SU-DHL-6 (cell line): Measurements from ENCODE around the gene TMEM163.
A peak's percentile ranks its signal among the peaks of the same experiment; 100 is the strongest.

Experiments used
- H2AFZ ChIP-seq: fragments of 200-600 bp; sonication (generic); 2 replicates; pipeline ENCODE4 v1.6.1; 2014; ENCODE audit warnings: low read depth, mild to moderate bottlenecking, moderate library complexity, mixed read lengths, antibody characterized with exemption, low read length; ENCODE audit not compliant: severe bottlenecking
- H3F3A ChIP-seq: fragments of 200-600 bp; shearing (Covaris generic); 2 replicates; pipeline ENCODE4 v1.6.0; 2016; ENCODE audit warnings: antibody characterized with exemption, mild to moderate bottlenecking; ENCODE audit not compliant: insufficient read depth
- H3K27ac ChIP-seq: fragments of 200-600 bp; sonication (generic); 2 replicates; pipeline ENCODE4 v1.5.1; 2016; ENCODE audit warnings: low read depth, mild to moderate bottlenecking, low read length, moderate library complexity, mixed read lengths
- H3K27me3 ChIP-seq: fragments of 200-600 bp; sonication (generic), shearing (Covaris generic); 2 replicates; pipeline ENCODE4 v1.6.0; 2014; ENCODE audit warnings: mild to moderate bottlenecking, low read length
- H3K36me3 ChIP-seq: fragments of 200-600 bp; sonication (generic); 2 replicates; pipeline ENCODE4 v1.6.1; 2014; ENCODE audit warnings: mild to moderate bottlenecking, low read length, mixed read lengths
- H3K4me2 ChIP-seq: fragments of 300-600, 200-600 bp; shearing (Covaris generic), sonication (generic); 2 replicates; pipeline ENCODE4 v1.6.0; 2014; ENCODE audit warnings: low read length, low read depth, mild to moderate bottlenecking; ENCODE audit not compliant: poor library complexity, severe bottlenecking
- H3K4me3 ChIP-seq: fragments of 200-600 bp; sonication (generic); 2 replicates; pipeline ENCODE4 v1.5.1; 2014; ENCODE audit warnings: antibody characterized with exemption, low read length, mild to moderate bottlenecking, mixed read lengths; ENCODE audit not compliant: insufficient read depth, poor library complexity, severe bottlenecking
- H3K79me2 ChIP-seq: fragments of 200-600 bp; sonication (generic); 2 replicates; pipeline ENCODE4 v1.6.1; 2014; ENCODE audit warnings: mild to moderate bottlenecking, low read length, moderate library complexity; ENCODE audit not compliant: insufficient read depth
- H3K9ac ChIP-seq: fragments of 200-600 bp; sonication (generic); 2 replicates; pipeline ENCODE4 v1.7.0; 2014; ENCODE audit warnings: mild to moderate bottlenecking, low read length
- H3K9me2 ChIP-seq: fragments of 200-600 bp; sonication (generic); replicated peaks from 2 replicates; pipeline ENCODE4 v1.6.1; 2014; ENCODE audit warnings: low read length; ENCODE audit not compliant: insufficient read depth
- H3K9me3 ChIP-seq: fragments of 200-600 bp; sonication (generic); 2 replicates; pipeline ENCODE4 v1.6.1; 2014; ENCODE audit warnings: low read length, mixed read lengths; ENCODE audit not compliant: insufficient read depth
- H4K20me1 ChIP-seq: fragments of 200-600 bp; sonication (generic); 2 replicates; pipeline ENCODE4 v1.6.1; 2014; ENCODE audit warnings: low read depth, mild to moderate bottlenecking, antibody characterized with exemption, low read length, moderate library complexity, mixed read lengths
- CTCF ChIP-seq: fragments of 200-600 bp; sonication (generic); IDR thresholded peaks from one replicate; pipeline ENCODE4 v1.5.1; 2017; ENCODE audit warnings: antibody characterized with exemption, mild to moderate bottlenecking, low read length, moderate library complexity; ENCODE audit not compliant: insufficient read depth, poor library complexity, severe bottlenecking
- EZH2phosphoT487 ChIP-seq: fragments of 200-600 bp; sonication (generic), shearing (Covaris generic); conservative IDR thresholded peaks from 2 replicates; pipeline ENCODE4 v1.6.1; 2018; ENCODE audit warnings: mild to moderate bottlenecking, antibody characterized with exemption, low read length, moderate library complexity, mixed read lengths

TMEM163 gene

GRCh38 chr2:134410006-134410405 is 308.8 kb downstream of the TMEM163 start:
- Histone ChIP-seq H3K9ac (no peak overlapping the region), H4K20me1 (no peaks in the 10 kb centered on the region), H3K79me2 (no peaks in the 10 kb centered on the region), H3K36me3 (no peaks in the 10 kb centered on the region), H3K27me3 (no peaks in the 10 kb centered on the region), H3F3A (peaks cover 19% of the 10 kb centered on the region), H3K9me3 (no peaks in the 10 kb centered on the region), H3K9me2 (no peaks in the 10 kb centered on the region), H2AFZ (no peak overlapping the region), H3K27ac (peak overlapping the region; percentile 87; the same call in 1 of the 2 replicates), H3K4me3 (no peak overlapping the region), H3K4me2 (no peak overlapping the region)
- TF ChIP-seq EZH2phosphoT487 (no peak), CTCF (no peak)

GRCh38 chr2:134408791-134409190 is 310.0 kb downstream of the TMEM163 start:
- Histone ChIP-seq H3K9ac (no peak overlapping the region), H4K20me1 (no peaks in the 10 kb centered on the region), H3K27ac (no peak overlapping the region), H3K4me2 (no peak overlapping the region), H3K79me2 (no peaks in the 10 kb centered on the region), H3F3A (peaks cover 19% of the 10 kb centered on the region), H3K27me3 (no peaks in the 10 kb centered on the region), H3K9me2 (no peaks in the 10 kb centered on the region), H3K36me3 (no peaks in the 10 kb centered on the region), H3K4me3 (no peak overlapping the region), H3K9me3 (no peaks in the 10 kb centered on the region), H2AFZ (no peak overlapping the region)
- TF ChIP-seq CTCF (no peak), EZH2phosphoT487 (no peak)

- H3F3A ChIP-seq, result peaks cover 19% of the 10 kb centered on the region
- no peaks in the 10 kb centered on the region for H3K79me2 ChIP-seq
- H3K27ac ChIP-seq, result no peak overlapping the region
- no peaks in the 10 kb centered on the region for H3K36me3 ChIP-seq
- H3K4me3 ChIP-seq, result no peak overlapping the region
- no peak overlapping the region for H3K9ac ChIP-seq
- H3K9me2 ChIP-seq, result no peaks in the 10 kb centered on the region
- H2AFZ ChIP-seq, result no peak overlapping the region
- H4K20me1 ChIP-seq, result no peaks in the 10 kb centered on the region
- no peaks in the 10 kb centered on the region for H3K9me3 ChIP-seq
- no peak for TF ChIP-seq EZH2phosphoT487
- TF ChIP-seq CTCF, result no peak
- H3K4me2 ChIP-seq, result no peak overlapping the region
- no peaks in the 10 kb centered on the region for H3K27me3 ChIP-seq
Measured at GRCh38 chr2:134408386-134408785, 310.4 kb downstream of the TMEM163 start.
